GM19351 (cell line): ENCODE results near the gene PKD2L2.
"Not testable (repeated sequence)": the region's sequence is repeated elsewhere in the genome, so short reads cannot be mapped to it uniquely, and the experiment has no call there.

Experiments
- ATAC-seq: cut with Tn5 transposase; IDR thresholded peaks from one replicate; pipeline ENCODE4 v1.9.1; 2021; ENCODE audit warnings: mild to moderate bottlenecking, moderate library complexity; ENCODE audit not compliant: unreplicated experiment

Gene PKD2L2

GRCh38 chr5:137887831-137888230, 1.4 kb upstream of the PKD2L2 start:
- no peak for ATAC-seq

GRCh38 chr5:137888466-137888862, 793 bp upstream of the PKD2L2 start:
- no peak for ATAC-seq

GRCh38 chr5:137890845-137891244, 1.6 kb downstream of the PKD2L2 start:
- ATAC-seq, result no peak

- ATAC-seq, result no peak
Observed at GRCh38 chr5:137891849-137892248, 2.6 kb downstream of the PKD2L2 start.

- ATAC-seq, result no peak
Observed at GRCh38 chr5:137894586-137894985, 5.3 kb downstream of the PKD2L2 start.

GRCh38 chr5:137896560-137896959, 7.3 kb downstream of the PKD2L2 start:
- ATAC-seq, result no peak

- ATAC-seq, result no peak
Observed at GRCh38 chr5:137899493-137899892, 10.2 kb downstream of the PKD2L2 start.

- no peak for ATAC-seq
Observed at GRCh38 chr5:137901011-137901817, 12.0 kb downstream of the PKD2L2 start.

- no peak for ATAC-seq
Observed at GRCh38 chr5:137902408-137903133, 13.3 kb downstream of the PKD2L2 start.

GRCh38 chr5:137914758-137915157, 25.5 kb downstream of the PKD2L2 start:
- no peak for ATAC-seq

GRCh38 chr5:137916923-137917322, 27.7 kb downstream of the PKD2L2 start:
- no peak for ATAC-seq

- ATAC-seq, result no peak
Observed at GRCh38 chr5:137921931-137922330, 32.7 kb downstream of the PKD2L2 start.

- no peak for ATAC-seq
Observed at GRCh38 chr5:137923856-137924255, 34.6 kb downstream of the PKD2L2 start.

GRCh38 chr5:137932800-137933199, 43.5 kb downstream of the PKD2L2 start:
- no peak for ATAC-seq

GRCh38 chr5:137933491-137933911, 44.2 kb downstream of the PKD2L2 start:
- ATAC-seq, result no peak

- peak; percentile 58 for ATAC-seq
Observed at GRCh38 chr5:137935190-137935589, 45.9 kb downstream of the PKD2L2 start.

- no peak for ATAC-seq
Observed at GRCh38 chr5:137935694-137936093, 46.4 kb downstream of the PKD2L2 start.

- no peak for ATAC-seq
Observed at GRCh38 chr5:137937994-137938750, 48.9 kb downstream of the PKD2L2 start.

GRCh38 chr5:137938751-137939143, 49.5 kb downstream of the PKD2L2 start:
- peak; percentile 45 for ATAC-seq

GRCh38 chr5:137939331-137939730, 50.1 kb downstream of the PKD2L2 start:
- ATAC-seq, result no peak

GRCh38 chr5:137944280-137944679, 55.0 kb downstream of the PKD2L2 start:
- not testable (repeated sequence) for ATAC-seq
